T-helper 2 cell (primary cell): Measurements from ENCODE around the gene ELOVL2.
"Not testable (repeated sequence)": the region's sequence is repeated elsewhere in the genome, so short reads cannot be mapped to it uniquely, and the experiment has no call there.

Experiments used
- DNase-seq, 5 experiments: peaks; one replicate each; pipeline versions ENCODE4 v3.0.0 to v3.0.0-alpha.2; 2012 to 2022
- total RNA-seq, 2 donors: gene quantifications; one replicate each; lab custom pipeline; 2026; lab: John Stamatoyannopoulos, UW

ELOVL2 gene, protein sequence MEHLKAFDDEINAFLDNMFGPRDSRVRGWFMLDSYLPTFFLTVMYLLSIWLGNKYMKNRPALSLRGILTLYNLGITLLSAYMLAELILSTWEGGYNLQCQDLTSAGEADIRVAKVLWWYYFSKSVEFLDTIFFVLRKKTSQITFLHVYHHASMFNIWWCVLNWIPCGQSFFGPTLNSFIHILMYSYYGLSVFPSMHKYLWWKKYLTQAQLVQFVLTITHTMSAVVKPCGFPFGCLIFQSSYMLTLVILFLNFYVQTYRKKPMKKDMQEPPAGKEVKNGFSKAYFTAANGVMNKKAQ
- total RNA-seq = 0 to 1.1 reads per million in 2 donors

- peak in 1 of 5 experiments; percentile 35 for DNase-seq
These were observed at the start of gene ELOVL2 for GRCh38 chr6:11043961-11044711. Gene ELOVL2 (minus strand): TSS chr6:11044305. CDS start chr6:11044230, 75 bp downstream.

GRCh38 chr6:11093376-11093625, 49.2 kb upstream of the ELOVL2 start:
- peak in 1 of 5 experiments; percentile 11 for DNase-seq

DNA sequence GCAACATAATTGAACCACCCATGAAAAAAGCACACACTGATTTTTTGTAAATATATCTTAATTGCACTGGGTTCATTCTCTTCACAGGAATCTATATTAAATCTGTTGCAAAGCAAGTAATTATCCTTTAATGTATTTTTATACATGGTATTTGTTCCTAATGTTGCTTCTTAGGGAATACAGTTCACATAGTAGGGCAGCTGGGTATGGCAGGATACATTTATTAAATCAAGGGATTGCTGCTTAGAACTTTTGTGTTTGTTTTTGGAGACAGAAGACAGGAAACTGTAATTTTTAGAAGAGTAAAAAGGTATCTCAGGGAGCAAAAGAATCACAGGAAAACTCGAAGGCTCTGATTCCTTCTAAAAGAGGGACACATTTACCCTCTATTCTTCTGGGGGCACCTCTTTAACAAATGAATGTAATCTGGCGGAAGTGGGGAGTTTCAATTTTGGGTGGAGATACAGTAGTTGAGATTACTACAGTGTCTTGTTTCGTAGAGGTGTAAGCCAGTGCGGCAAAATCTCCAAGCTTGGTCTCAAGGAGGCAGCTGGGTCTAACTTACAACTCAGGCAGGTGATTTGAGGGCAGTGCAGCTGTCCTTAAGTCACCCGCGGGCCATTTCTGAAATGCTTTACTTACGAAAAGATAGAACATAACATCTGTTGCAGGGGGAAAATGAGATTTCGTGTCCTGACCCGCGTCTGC, 48.7 kb upstream of the ELOVL2 start:
- DNase-seq = peak in 2 of 5 experiments; percentile 3 to 87

DNA sequence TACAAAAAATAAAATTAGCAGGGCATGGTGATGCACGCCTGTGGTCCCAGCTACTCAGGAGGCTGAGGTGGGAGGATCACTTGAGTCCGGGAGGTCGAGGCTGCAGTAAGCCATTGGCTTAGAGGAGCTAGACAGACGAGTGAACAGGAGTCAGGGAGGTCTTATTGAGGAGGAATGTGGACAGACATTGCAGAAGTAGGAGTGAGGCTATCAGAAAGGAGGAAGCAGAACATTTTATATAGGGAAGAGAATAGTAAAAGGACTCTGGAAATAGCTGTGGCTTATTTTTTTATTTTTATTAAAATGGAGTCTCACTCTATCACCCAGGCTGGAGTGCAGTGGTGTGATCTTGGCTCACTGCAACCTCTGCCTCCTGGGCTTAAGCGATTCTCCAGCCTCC, 47.0 kb upstream of the ELOVL2 start:
- not testable (repeated sequence) for DNase-seq

- DNase-seq = no peak
These were observed 45.6 kb upstream of the ELOVL2 start for GRCh38 chr6:11089695-11090094.

- not testable (repeated sequence) for DNase-seq
These were observed 43.2 kb upstream of the ELOVL2 start for GRCh38 chr6:11087141-11087812.

DNA sequence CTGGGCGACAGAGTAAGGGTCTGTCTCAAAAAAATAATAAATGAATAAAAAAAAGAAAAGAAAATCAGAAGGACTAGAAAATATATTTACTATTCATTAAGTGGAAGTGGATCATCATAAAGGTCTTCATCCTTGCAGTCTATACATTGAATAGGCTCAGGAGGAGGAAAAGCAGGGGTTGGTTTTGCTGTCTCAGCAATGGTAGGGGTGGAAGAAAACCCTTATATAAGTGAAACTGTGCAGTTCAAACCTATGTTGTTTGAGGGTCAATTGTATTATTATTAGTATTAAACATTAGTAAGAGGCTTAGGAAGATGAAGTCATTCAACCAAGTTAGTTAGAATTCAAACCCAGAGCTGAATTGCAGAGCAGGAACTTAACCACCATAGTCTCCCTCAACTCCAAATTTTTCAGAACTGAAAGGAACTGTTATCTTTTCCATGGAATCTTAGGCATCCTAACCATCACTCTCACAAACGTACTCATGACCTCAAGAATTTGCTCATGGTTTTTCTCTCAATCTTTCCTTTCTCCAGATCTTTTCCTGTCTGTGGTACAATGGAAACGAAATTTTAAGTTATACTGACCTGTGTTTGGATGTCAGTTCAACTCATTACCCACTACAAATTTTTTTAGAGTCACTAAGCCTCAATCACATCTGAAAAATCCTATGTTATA, 41.8 kb upstream of the ELOVL2 start:
- no peak for DNase-seq

DNA sequence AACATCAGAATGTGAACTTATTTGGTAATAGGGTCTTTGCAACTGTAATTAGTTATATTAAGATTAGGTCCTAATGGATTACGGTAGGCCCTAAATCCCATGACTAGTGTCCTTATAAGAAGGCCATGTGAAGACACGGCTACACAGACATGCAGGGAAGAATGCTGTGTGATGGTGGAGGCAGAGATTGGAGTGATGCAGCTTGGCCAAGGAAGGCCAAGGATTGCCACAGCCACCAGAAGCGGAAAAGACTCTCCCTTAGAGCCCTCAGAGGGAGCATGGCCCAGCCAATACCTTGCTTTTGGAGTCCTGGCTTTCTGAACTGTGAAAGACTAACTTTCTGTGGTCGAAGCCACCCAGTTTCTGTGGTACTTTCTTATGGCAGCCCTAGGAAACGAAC, 39.9 kb upstream of the ELOVL2 start:
- DNase-seq = no peak

DNA sequence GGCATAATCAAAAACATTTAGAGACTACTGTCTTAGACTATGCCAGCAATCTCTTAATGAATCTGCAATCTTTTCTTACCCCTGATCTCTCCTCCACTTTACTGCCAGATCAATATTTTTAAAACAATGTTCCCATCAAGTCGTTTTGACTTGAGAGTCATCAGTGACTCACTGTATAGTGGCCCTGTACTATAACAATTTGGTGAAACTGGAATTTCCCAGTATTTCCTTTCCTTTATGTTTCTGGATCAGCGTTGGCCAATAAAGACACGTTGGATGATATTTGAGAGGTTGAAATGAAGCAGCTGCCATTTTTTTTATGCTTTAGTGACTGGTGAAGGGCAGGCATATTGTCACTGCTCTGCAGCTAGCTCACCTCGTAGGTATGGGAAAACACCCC, 39.4 kb upstream of the ELOVL2 start:
- no peak for DNase-seq

DNA sequence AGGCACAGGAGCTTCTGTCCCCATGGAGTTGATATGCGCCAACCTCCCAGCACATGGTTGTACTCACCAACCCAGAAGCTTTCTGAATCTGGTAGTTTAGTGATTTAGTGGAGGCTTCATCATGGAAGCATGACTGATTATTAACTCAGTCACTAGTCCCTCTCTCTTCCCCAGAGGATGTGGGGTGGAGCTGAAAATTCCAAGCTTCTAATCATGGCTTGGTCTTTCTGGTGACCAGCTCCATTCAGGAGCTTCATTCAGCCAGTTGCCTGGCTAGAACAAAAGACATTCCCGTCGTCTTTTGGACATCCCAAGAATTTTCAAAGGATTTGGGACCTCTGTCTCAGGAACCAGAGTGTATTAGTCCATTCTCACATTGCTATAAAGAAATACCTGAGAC, 36.2 kb upstream of the ELOVL2 start:
- DNase-seq = no peak

- DNase-seq = no peak
These were observed 34.2 kb upstream of the ELOVL2 start for GRCh38 chr6:11078266-11078665.

- DNase-seq = no peak
These were observed 32.4 kb upstream of the ELOVL2 start for GRCh38 chr6:11076540-11076939.

DNA sequence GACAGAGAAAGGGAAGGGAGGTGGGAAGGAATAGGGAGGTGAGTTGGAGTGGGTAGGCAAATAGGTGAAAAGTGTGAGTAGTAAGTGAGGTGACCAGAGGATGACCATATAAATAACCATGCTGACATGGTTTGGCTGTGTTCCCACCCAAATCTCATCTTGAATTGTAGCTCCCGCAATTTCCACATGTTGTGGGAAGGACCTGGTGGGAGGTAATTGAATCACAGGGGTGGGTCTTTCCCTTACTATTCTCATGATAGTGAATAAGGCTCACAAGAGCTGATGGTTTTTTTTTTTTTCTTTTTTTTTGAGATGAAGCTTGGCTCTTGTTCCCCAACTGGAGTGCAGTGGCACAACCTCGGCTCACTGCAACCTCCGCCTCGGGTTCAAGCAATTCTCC, 28.0 kb upstream of the ELOVL2 start:
- no peak for DNase-seq

- DNase-seq = no peak
These were observed 25.7 kb upstream of the ELOVL2 start for GRCh38 chr6:11069760-11070159.

DNA sequence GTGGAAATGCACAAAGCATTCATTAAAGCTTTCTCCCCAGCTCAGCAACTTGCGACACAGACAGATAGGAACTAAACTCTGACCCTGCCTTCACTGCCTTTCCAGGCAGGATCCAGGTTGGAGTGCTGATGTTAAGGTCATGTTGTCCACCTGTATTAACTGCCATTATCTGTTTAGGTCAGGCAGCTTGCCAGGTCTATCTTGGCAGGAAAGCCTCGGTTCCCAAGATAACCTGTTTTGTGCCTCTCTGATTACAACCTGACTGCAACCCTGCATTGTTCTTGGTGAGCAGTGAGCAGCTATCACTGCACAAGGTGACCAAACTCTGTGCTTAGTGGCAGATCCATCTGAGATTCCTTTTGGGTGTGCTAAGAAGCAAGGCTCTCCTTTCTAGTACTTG, 23.2 kb upstream of the ELOVL2 start:
- no peak for DNase-seq

DNA sequence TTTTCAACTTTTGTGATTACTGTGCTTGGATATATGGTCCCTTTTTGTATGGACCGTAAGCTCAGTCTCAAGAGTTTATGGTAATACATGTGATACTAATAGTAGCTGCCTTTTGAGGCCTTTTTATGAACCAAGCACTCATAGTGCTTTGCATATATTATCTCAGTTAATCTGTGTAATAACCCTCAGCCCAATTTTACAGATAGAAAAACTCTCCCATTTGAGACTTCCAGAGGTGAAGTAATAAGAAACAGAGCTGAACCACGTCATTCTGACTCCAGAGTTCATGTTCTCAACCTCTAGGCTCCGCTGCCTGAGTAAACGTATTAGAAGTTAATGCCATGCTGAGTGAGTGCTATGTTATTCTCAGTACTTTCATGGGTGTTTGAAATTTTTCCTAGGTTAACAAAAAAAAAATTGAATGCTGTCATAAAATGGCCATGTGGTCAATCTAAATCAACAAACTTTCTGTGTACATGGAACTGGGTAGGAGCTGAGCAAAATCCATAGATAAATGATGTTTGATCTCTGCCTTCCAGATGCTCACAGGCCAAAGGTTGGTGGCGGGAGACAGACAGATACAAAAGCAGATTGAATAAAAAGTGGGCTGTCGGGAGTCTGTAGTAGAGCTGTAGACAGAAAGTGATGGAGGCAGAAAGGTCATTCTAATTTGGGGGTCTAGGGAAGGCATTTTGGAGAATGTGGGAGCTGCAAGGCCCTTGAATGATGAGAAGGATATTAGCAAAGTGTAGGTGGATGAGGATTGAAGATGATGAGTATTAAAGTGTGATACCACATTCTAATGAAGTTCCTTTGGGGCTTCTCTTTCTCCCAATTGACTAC, 22.6 kb upstream of the ELOVL2 start:
- DNase-seq = no peak

DNA sequence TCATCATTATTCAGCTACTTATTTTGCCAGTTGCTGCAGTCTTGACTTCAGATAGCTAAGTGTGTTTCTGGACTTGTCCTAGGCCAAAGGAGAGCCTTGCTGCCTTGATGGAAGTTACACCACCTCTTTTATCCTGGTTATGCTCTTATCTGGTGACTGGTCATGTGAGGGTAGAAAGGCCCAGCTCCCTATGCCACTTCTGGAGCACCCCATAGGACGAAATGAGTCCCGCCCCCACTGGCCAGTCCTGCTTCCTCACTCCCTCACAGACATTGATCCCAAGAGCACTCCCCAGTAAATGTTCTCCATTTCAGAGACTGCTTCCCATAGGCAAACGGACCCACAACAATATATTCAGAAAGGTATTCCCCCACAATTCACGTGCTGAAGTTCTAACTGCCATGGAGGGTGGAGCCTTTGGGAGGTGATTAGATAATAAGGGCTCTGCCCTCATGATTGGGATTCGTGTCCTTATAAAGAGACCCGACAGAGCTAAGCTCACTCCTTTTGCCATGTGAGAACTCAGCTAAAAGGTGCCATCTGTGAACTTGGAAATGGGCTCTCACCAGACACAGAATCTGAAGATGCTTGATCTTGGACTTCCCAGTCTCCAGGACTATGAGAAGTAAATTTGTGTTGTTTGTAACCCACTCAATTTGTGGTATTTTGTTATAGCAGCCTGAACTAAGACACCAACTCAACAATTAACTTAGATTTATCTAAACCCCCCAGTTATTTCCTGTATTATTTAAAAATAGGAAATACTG, 21.5 kb upstream of the ELOVL2 start:
- no peak for DNase-seq

GRCh38 chr6:11064836-11065235, 20.7 kb upstream of the ELOVL2 start:
- DNase-seq = no peak

DNA sequence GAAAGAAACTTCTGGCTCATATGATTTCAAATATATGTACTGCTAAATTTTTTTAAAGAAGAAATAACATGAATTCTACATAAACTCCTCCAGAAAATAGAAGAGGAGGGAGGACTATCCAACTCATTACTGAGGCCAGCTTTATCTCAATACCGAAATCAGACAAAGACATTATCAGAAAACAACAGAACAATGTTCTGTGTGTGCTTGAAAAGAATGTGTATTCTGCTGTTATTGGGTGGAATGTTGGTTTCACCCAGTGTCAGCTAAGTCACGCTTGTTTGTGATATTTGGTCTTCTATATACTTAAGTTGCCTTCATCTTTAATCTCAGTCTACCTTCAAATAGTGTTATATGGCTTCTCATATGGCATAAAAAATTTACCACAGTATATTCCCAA, 18.6 kb upstream of the ELOVL2 start:
- no peak for DNase-seq

DNA sequence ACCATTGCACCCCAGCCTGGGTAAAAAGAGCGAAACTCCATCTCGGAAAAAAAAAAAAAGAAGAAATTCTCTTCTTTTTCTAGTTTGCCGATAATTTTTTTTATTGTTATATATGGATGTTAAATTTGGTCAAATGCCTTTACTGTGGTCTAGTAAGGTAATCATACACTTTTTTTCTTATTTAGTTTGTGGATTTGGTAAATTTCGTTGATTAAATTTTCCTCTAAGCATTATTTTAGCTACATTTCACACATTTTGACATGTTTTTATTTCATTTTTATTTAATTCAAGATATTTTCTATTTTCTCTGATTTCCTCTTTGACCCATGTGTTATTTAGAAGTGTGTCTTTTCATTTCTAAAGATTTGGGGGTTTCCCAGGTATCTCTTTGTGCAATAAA, 18.0 kb upstream of the ELOVL2 start:
- DNase-seq = no peak

- no peak for DNase-seq
These were observed 14.3 kb upstream of the ELOVL2 start for GRCh38 chr6:11058406-11058805.
